GM21447 (cell line): ENCODE data around the gene GPR85.
"Not testable (repeated sequence)": the region's sequence is repeated elsewhere in the genome, so short reads cannot be mapped to it uniquely, and the experiment has no call there.

Experiments used
- ATAC-seq: cut with Tn5 transposase; IDR thresholded peaks from one replicate; pipeline ENCODE4 v1.9.1; 2021; ENCODE audit not compliant: unreplicated experiment

The GPR85 gene

GRCh38 chr7:113084496-113085172, 2.0 kb downstream of the GPR85 start:
- no peak for ATAC-seq

GRCh38 chr7:113083816-113084495, 2.7 kb downstream of the GPR85 start:
- ATAC-seq = no peak

- ATAC-seq = no peak
These were observed 3.4 kb downstream of the GPR85 start for GRCh38 chr7:113083132-113083815.

GRCh38 chr7:113078331-113078730, 8.3 kb downstream of the GPR85 start:
- no peak for ATAC-seq

- ATAC-seq = no peak
These were observed 9.9 kb downstream of the GPR85 start for GRCh38 chr7:113076703-113077102.

GRCh38 chr7:113071465-113071864, 15.2 kb downstream of the GPR85 start:
- peak; percentile 77 for ATAC-seq

GRCh38 chr7:113062499-113062898, 24.1 kb downstream of the GPR85 start:
- ATAC-seq = no peak

GRCh38 chr7:113060100-113060499, 26.5 kb downstream of the GPR85 start:
- ATAC-seq = no peak

- no peak for ATAC-seq
These were observed 31.7 kb downstream of the GPR85 start for GRCh38 chr7:113054938-113055337.

GRCh38 chr7:113054272-113054671, 32.4 kb downstream of the GPR85 start:
- ATAC-seq = not testable (repeated sequence)

GRCh38 chr7:113049221-113049620, 37.4 kb downstream of the GPR85 start:
- not testable (repeated sequence) for ATAC-seq

GRCh38 chr7:113046453-113046852, 40.2 kb downstream of the GPR85 start:
- ATAC-seq = no peak

- no peak for ATAC-seq
These were observed 41.2 kb downstream of the GPR85 start for GRCh38 chr7:113045379-113045778.

- no peak for ATAC-seq
These were observed 42.2 kb downstream of the GPR85 start for GRCh38 chr7:113044394-113044793.

- no peak for ATAC-seq
These were observed 45.8 kb downstream of the GPR85 start for GRCh38 chr7:113040849-113041248.

- ATAC-seq = no peak
These were observed 52.7 kb downstream of the GPR85 start for GRCh38 chr7:113033959-113034358.
